ENCODE results near the gene SYNJ2.

The SYNJ2 gene

GRCh38 chr6:158040804-158041347, 59.2 kb downstream of the SYNJ2 start:
- DNase-seq (ENCODE audit: low read depth) = no peak

DNA sequence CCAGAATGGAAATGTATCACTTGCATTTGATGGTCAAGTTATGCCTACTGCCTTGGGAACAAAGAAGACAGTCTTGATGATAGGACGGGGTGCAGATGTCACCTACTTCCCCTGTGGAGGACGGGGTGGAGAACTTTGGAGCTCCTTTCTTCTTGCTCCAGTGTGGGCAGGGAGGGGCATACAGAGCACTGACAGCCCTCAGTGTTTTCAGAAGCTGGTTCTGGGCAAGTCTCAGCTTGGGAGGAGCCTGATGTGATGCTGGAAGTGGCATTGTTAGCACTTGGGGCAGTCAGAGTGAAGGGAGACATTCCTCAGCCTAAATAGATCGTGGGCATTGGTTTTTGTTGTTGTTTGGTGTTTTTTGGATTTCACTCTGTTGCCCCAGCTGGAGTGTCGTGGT, 59.7 kb downstream of the SYNJ2 start:
- no peak for DNase-seq (ENCODE audit: low read depth)

GRCh38 chr6:158041788-158042187, 60.1 kb downstream of the SYNJ2 start:
- no peak for DNase-seq (ENCODE audit: low read depth)

- no peak for DNase-seq (ENCODE audit: low read depth)
Observed at GRCh38 chr6:158042245-158042798, 60.7 kb downstream of the SYNJ2 start.

DNA sequence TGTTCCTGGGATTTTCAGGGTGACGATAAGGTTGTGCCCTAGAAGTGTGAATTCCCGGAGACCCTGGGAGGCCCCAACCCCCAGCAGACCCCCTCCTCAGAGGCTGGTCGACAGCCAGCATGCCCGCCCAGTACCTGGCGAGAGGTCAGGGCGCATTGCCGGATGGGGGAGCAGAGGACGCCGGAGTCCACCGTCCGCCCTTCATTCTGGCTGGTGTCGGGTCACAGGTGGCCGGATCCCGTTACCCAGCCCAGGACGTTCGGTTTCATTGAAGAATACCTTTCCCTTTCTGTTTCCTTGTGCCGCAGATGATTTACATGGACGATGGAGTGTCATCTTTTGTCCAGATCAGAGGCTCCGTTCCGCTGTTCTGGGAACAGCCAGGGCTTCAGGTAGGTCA, 61.3 kb downstream of the SYNJ2 start:
- DNase-seq (ENCODE audit: low read depth) = no peak

- DNase-seq (ENCODE audit: low read depth) = no peak
Observed at GRCh38 chr6:158043586-158044524, 62.2 kb downstream of the SYNJ2 start.

GRCh38 chr6:158044525-158044888, 62.8 kb downstream of the SYNJ2 start:
- DNase-seq (ENCODE audit: low read depth) = no peak

- DNase-seq (ENCODE audit: low read depth) = no peak
Observed at GRCh38 chr6:158046201-158047126, 64.8 kb downstream of the SYNJ2 start.

- peak; percentile 50 for DNase-seq (ENCODE audit: low read depth)
Observed at GRCh38 chr6:158047127-158047518, 65.5 kb downstream of the SYNJ2 start.

DNA sequence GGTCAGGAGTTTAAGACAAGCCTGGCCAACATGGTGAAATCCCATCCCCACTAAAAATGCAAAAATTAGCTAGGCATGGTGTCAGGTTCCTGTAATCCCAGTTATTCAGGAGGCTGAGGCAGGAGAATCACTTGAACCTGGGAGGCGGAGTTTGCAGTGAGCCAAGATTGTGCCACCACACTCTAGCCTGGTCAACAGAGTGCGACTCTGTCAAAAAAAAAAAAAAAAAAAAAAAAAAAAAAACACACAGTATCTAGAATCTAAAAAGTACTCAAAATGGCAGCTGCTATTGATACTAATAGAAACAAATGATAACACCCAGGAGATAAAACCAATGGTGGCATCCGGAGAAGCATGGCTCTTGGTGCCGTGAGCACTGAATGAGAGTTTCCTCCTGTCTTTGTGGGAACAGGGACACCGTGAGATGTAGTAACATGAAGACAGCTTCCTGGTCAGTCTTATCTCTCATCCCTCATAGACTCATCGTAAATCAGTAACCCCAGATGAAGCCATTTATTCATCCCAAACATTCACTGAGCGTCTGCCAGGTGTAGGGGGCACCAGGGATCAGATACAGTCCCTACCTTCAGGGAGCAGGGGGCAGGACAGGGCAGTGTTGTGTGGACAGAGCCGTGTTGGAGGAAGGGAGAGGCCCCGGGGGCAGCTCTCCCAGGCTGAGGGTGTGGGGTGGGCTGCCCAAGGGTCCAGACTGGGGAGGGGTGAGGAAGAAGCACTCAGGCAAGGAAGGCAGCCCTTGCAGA, 66.1 kb downstream of the SYNJ2 start:
- no peak for DNase-seq (ENCODE audit: low read depth)

GRCh38 chr6:158048589-158048988, 66.9 kb downstream of the SYNJ2 start:
- DNase-seq (ENCODE audit: low read depth) = no peak

DNA sequence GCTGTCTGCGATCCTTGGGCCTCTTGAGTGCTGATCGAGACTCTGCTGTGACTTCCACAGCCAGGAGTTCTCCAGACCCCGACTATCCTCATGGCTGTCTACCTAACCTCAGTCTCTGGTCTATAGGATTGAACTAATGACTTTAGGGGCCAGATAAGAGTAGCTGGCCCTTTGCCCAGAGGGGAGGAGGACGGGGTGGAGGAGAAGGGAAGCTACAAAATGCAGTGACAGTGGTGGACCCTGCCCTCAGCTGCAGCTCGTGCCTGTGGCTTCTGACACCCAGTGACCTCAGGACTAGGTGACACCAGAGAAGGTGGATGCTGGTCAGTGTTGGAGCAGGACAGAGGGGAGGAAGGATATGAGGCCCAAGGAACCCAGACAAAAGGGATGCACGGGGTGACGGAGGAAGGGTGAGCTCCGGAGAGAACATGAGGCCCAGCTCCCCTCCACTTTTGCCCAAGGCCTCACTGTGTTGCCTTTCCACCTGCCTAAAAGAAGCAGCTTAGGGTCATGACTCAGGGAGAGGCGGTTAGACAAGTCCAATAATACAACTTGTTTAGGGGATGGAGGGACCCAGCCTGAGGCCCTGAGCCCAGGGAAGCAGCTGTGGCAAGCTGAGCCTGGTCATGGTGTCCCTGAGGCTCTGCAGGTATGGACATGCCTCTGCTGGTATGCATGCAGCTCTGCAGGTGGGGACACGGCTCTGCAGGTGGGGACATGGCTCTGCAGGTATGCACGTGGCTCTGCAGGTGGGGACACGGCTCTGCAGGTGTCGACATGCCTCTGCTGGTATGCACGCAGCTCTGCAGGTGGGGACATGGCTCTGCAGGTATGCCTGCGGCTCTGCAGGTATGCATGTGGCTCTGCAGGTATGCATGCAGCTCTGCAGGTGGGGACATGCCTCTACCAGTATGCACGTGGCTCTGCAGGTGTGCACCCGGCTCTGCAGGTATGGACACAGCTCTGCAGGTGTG, 67.7 kb downstream of the SYNJ2 start:
- no peak for DNase-seq (ENCODE audit: low read depth)

DNA sequence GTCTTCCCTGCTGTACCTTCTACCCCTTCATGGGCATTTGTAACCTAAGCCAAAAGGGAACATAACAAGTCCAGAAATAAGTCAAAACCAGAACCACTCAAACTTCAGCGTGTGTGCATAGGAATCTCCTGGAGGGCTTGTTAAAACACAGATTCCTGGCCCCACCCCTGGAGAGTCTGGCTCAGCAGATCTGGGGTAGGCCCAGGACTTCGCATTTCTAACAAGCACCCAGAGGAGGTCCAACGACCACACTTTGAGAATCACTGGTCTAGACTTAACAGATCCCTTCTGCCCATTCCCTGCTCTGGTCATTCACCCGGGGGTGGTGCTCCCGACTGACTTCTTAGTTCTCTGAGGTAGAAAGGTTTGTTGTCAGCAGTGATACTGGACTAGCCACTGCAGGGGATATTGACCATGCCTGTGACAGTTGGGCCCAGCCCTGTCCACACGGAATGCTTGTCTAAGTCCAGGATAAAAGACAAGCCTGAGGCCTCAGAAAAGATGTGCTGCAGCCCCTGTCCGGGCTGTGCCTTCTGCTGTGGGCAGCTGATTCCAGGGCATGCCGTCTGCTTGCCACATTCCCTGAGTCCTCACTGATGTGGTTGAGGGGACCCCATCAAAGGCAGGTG, 68.6 kb downstream of the SYNJ2 start:
- DNase-seq (ENCODE audit: low read depth) = no peak

DNA sequence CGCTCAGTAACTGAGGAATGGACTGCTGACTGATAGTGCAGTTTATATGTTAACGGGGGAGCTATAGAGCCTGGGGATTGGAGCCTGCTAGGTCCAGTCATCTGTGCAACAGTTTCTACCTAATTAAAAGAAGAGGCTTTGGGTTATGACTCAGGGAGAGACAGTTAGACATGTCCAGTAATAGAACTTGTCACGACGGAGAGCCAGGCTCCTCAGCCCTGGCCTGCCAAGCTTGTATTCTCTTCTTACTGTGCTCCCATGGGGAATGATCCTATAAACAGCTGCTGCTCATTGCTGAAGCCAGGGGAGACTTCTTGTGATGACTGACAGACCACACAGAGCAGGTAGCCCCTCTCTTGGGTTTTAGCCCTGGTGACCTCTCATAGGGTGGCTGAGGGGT, 69.3 kb downstream of the SYNJ2 start:
- no peak for DNase-seq (ENCODE audit: low read depth)

GRCh38 chr6:158051968-158052367, 70.3 kb downstream of the SYNJ2 start:
- no peak for DNase-seq (ENCODE audit: low read depth)

DNA sequence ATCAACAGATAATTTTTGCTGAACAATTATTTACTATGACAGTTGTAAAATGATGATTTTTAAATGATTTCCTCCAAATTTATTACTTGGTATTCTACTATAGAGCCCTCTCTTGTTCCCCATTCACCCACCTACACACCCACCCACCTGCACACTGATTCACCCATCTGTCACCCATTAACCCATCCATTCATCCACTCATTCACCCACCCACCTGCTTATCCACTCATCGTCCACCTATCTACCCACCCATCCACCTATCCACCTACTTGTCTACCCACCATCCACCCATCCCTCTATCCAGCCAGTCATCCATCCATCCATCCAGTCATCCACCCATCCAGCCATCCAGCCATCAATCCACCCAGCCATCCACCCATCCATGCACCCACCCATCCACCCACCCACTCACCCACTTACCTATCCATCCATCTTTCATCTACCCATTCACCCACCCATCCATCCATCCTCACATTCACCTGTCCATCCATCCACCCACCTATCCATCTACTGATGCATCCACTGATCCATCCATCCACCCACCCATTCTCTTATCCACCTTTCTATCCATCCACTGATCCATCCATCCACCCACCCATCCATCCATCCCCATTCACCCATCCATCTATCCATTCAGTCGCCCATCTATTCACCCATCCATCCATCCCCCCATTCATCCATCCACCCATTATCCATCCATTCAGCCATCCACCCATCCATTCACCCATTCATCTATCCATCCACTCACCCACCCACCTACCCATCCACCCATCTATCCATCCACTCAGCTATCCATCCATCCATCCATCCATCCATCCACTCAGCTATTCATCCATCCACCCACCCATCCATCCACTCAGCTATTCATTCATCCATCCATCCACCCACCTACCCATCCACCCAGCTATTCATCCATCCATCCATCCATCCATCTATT, 72.0 kb downstream of the SYNJ2 start:
- no peak for DNase-seq (ENCODE audit: low read depth)

- DNase-seq (ENCODE audit: low read depth) = no peak
Observed at GRCh38 chr6:158056355-158056754, 74.7 kb downstream of the SYNJ2 start.

- no peak for DNase-seq (ENCODE audit: low read depth)
Observed at GRCh38 chr6:158056804-158057203, 75.1 kb downstream of the SYNJ2 start.
